Gastroesophageal sphincter (tissue), 4 donors: ENCODE results near the gene PLAC9. TPM values are rescaled to one million over a fixed set of nuclear protein-coding genes. Genes with fewer than 3 reads are reported as not detected.

ENCODE experiments used
- ATAC-seq: fragments of 150-250 bp; one replicate; pipeline ENCODE4 v1.9.1; 2016; ENCODE audit warnings: mild to moderate bottlenecking, moderate library complexity
- H3K27ac ChIP-seq, 4 donors: fragments of 200-600 bp; sonication (generic) in 3 of 4; 1 replicate in 3 of 4; 2 replicates in 1 of 4; pipeline ENCODE4 v1.5.1; 2016 to 2019
- H3K27me3 ChIP-seq: fragments of 200-600 bp; sonication (generic); one replicate; pipeline ENCODE4 v1.5.1; 2019
- H3K36me3 ChIP-seq, 2 donors: fragments of 200-600 bp; sonication (generic); one replicate each; pipeline ENCODE4 v1.5.1; 2019; ENCODE audit warnings: control low read depth in 1 of 2
- H3K4me1 ChIP-seq, 3 donors: fragments of 200-600 bp; sonication (generic); 1 replicate in 2 of 3; 2 replicates in 1 of 3; pipeline ENCODE4 v1.5.1; 2016 to 2019; ENCODE audit warnings: control low read depth in 2 of 3
- H3K4me3 ChIP-seq, 2 donors: fragments of 200-600 bp; sonication (generic); one replicate each; pipeline ENCODE4 v1.5.1; 2019; ENCODE audit warnings: mild to moderate bottlenecking in 1 of 2, moderate library complexity in 1 of 2
- H3K9me3 ChIP-seq, 3 donors: fragments of 200-600 bp; sonication (generic); one replicate each; pipeline ENCODE4 v1.5.1; 2017 to 2019; ENCODE audit warnings: control low read depth in 2 of 3
- EP300 ChIP-seq: sonication (generic); formaldehyde crosslinking; IDR thresholded peaks from one replicate; pipeline ENCODE4 v1.6.1; 2017; ENCODE audit warnings: antibody characterized with exemption, mild to moderate bottlenecking
- POLR2A ChIP-seq, 2 donors: fragments of 450-650 bp; IDR thresholded peaks; one replicate each; pipeline ENCODE4 v1.6.1; 2017; ENCODE audit warnings: antibody characterized with exemption in 2 of 2, mild to moderate bottlenecking in 2 of 2, moderate library complexity in 1 of 2
- POLR2AphosphoS5 ChIP-seq: sonication (generic); formaldehyde crosslinking; IDR thresholded peaks from one replicate; pipeline ENCODE4 v1.6.1; 2017; ENCODE audit warnings: antibody characterized with exemption
- WGBS, 2 donors: methylation state at CpG; one replicate each; pipeline ENCODE4 v1.1.5; 2018; ENCODE audit warnings: low coverage in 1 of 2; 5-methylcytosine and 5-hydroxymethylcytosine counted together
- total RNA-seq, 4 donors: library from RNA; depleted of rRNA; stranded (reverse); fragments of >200 nt; gene quantifications; one replicate each; pipeline ENCODE4 v1.1.0, GENCODE V29; 2016
- TF ChIP-seq, protein P1 (sequence below), 4 experiments: fragments of 200-600 bp in 2 of 4; fragments of 450-650 bp in 2 of 4; sonication (generic) in 1 of 4; IDR thresholded peaks; one replicate each; pipeline ENCODE4 v1.5.1; 2017 to 2019; ENCODE audit warnings: antibody characterized with exemption in 4 of 4, mild to moderate bottlenecking in 2 of 4, moderate library complexity in 2 of 4

The PLAC9 gene
- total RNA-seq, 4 donors from 2014 or later: 21.0 to 34.9 (median 28.9) TPM

DNA sequence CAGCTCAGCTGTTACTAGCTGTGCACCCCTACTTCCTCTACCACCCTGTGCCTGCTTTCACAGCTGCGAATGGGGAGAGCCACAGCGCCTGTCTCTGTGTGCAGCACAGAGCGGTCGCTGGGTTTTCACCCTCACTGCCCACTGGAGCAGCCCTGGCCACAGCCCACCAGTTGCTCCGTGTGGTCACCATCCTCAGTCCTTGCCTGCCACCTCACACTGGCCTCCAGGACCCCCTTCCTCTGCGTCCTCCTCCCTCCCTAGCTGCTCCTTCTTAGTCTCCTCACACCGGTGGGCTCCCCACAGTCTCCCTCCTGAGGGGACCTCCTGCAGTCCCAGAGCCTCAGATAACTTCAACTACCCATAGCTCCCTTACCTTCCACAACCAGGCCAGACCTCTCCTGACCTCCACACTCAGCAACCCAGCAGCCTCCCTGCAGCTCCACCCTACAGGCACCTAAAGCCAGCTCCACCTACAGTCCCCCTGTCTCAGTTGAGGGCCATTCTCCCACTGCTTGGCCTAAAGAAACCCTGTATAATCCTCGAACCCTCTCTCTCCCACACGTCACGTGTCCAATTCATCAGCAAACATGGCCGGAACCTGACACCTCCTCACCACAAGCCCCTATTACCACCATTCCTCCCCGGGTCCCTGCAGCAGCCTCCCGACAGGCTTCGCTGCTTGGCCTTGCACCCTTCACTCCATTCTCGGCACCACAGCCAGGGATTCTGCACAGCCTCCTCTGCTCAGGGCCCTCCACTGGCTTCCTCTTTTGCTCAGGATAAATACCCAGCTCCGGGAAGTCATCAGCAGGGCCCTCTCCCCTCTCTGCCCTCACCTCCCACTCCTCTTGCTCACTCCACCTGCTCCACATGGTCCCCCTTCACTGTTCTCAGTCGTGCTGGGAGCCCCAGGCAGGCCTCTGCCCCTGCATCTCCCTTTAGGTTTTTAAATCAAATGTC, 28.1 kb downstream of the PLAC9 start:
- Histone ChIP-seq H3K4me3 (no peak overlapping the region), H3K27ac (peak overlapping the region in 3 of 4 donors; percentile 75 to 89 (median 78)), H3K9me3 (no peaks in the 10 kb centered on the region), H3K27me3 (no peaks in the 10 kb centered on the region), H3K36me3 (peaks cover 0 to 85% of the 10 kb centered on the region in 2 donors), H3K4me1 (peaks cover 4 to 100% (median 55%) of the 10 kb centered on the region in 3 donors)
- no peak for ATAC-seq
- TF ChIP-seq POLR2A (IDR thresholded peaks at IDR 0.05) (no peak), EP300 (no peak), POLR2AphosphoS5 (no peak)
- TF ChIP-seq, protein P1, sequence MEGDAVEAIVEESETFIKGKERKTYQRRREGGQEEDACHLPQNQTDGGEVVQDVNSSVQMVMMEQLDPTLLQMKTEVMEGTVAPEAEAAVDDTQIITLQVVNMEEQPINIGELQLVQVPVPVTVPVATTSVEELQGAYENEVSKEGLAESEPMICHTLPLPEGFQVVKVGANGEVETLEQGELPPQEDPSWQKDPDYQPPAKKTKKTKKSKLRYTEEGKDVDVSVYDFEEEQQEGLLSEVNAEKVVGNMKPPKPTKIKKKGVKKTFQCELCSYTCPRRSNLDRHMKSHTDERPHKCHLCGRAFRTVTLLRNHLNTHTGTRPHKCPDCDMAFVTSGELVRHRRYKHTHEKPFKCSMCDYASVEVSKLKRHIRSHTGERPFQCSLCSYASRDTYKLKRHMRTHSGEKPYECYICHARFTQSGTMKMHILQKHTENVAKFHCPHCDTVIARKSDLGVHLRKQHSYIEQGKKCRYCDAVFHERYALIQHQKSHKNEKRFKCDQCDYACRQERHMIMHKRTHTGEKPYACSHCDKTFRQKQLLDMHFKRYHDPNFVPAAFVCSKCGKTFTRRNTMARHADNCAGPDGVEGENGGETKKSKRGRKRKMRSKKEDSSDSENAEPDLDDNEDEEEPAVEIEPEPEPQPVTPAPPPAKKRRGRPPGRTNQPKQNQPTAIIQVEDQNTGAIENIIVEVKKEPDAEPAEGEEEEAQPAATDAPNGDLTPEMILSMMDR (IDR thresholded peaks at IDR 0.05): no peak
- 86 to 87% methylated on average over 15 to 17 of the region's 17 CpGs for WGBS, 2 donors

DNA sequence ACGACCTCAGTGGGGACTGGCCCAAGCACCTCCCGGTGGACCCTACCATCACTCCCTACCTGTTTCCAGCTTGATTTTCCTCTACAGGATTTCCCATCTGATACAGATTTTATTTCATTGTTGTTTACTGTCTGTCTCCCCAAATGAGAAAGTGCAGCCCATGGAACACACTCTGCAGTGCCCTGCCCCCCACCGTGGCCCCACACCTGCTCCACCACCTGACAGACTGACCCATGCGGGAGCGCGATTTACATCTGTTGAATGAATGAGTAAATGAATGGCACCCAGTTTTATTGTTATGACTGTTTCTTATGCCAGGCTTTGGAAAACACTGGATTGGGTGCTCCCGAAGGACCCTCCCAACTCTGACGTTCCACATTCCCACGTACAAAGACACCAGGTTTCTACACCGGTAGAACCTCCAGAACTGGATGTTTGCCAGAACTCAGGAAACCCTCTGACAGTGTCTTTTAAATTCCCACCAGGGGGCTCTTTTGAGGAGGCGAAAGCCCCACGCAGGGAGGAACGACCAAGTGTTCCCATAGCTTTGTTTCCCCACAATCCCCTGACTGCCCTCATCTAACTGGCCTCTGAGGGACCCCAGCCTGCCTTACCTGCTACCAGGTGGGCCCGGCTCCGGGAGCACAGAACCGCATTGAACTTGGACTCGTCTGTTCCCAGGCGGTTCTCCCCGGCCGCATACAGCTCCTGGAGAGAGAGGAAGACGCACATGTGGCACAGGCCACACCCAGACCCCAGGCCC, 29.0 kb downstream of the PLAC9 start:
- H3K9me3 ChIP-seq: no peaks in the 10 kb centered on the region
- H3K36me3 ChIP-seq: peaks cover 0 to 83% of the 10 kb centered on the region in 2 donors
- H3K4me1 ChIP-seq: peaks cover 4 to 100% (median 56%) of the 10 kb centered on the region in 3 donors
- 37 to 72% methylated on average over 4 to 14 of the region's 21 CpGs for WGBS, 2 donors
- ATAC-seq: no peak
- TF ChIP-seq POLR2A (IDR thresholded peaks at IDR 0.05): no peak
- TF ChIP-seq, protein P1 (IDR thresholded peaks at IDR 0.05): peak in 2 of 4 experiments; percentile 18 to 24
- TF ChIP-seq EP300: no peak
- TF ChIP-seq POLR2AphosphoS5: no peak
- H3K27me3 ChIP-seq: no peaks in the 10 kb centered on the region
- peak overlapping the region in 3 of 4 donors; percentile 75 to 89 (median 78) for H3K27ac ChIP-seq
- no peak overlapping the region for H3K4me3 ChIP-seq

DNA sequence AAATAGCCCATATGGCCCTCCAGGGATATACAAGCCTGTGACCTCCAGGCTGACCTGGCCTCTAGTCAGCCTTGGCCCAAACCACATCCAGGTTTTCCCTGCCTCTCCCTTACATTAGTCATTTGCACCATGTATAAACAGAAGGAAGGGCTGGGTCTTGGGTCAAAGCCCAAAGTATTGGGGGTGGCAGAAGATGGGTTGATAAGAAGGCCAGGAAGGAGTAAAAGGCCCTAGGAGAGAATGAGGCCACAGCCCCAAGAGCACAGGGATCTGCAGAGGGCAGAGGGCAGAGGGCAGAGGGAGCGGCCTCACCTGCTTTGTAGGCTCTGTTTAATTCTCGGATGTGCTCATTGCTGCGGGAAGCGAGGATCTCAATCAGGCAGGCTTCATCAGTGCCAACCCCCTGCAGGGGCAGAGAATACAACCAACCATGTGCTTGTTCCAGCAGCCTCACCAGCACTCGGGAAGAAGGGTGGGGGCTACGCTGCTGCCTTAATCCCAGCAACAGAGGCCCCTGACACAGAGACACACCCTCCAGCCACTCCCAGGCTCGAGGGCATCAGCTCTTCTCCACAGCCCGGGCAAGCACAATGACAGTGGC, 31.3 kb downstream of the PLAC9 start:
- ATAC-seq: peak; percentile 56
- peak; percentile 75 for TF ChIP-seq POLR2AphosphoS5
- no peak for TF ChIP-seq POLR2A (IDR thresholded peaks at IDR 0.05)
- peak overlapping the region in 3 of 4 donors; percentile 75 to 89 (median 78) for H3K27ac ChIP-seq
- H3K27me3 ChIP-seq: no peaks in the 10 kb centered on the region
- WGBS, 2 donors: 67% methylated on average over 1 of the region's 8 CpGs; no CpG with 5 or more reads in 1 of the 2 donors
- peaks cover 0 to 80% of the 10 kb centered on the region in 2 donors for H3K36me3 ChIP-seq
- H3K9me3 ChIP-seq: no peaks in the 10 kb centered on the region
- H3K4me1 ChIP-seq: peaks cover 0 to 100% (median 59%) of the 10 kb centered on the region in 3 donors
- H3K4me3 ChIP-seq: no peak overlapping the region

DNA sequence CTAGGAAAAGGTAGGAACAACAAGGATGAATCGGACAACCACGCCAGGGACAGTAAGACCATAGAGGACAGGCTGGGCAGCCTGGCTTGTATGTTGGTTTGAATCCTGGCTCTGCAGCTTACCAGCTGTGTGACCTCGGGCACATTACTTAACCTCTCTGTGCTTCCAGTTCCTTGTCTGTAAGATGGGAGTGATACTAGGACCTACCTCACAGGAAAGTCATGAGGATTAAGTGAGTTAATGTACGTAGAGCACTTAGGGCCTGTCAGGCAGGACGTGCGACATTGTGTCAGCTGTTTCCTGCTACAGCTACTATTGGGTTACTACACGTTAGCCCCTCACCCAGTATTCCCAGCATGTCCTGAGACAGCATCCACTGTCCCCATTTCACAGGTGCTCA, 32.1 kb downstream of the PLAC9 start:
- Histone ChIP-seq H3K4me3 (no peak overlapping the region), H3K27ac (peak overlapping the region in 3 of 4 donors; percentile 75 to 89 (median 78)), H3K4me1 (peaks cover 0 to 100% (median 55%) of the 10 kb centered on the region in 3 donors), H3K36me3 (peaks cover 0 to 88% of the 10 kb centered on the region in 2 donors), H3K27me3 (no peaks in the 10 kb centered on the region), H3K9me3 (no peaks in the 10 kb centered on the region)
- 77 to 78% methylated on average over 4 to 7 of the region's 7 CpGs for WGBS, 2 donors
- no peak for ATAC-seq
- TF ChIP-seq, protein P1 (IDR thresholded peaks at IDR 0.05): no peak
- TF ChIP-seq POLR2AphosphoS5: no peak
- no peak for TF ChIP-seq POLR2A (IDR thresholded peaks at IDR 0.05)

DNA sequence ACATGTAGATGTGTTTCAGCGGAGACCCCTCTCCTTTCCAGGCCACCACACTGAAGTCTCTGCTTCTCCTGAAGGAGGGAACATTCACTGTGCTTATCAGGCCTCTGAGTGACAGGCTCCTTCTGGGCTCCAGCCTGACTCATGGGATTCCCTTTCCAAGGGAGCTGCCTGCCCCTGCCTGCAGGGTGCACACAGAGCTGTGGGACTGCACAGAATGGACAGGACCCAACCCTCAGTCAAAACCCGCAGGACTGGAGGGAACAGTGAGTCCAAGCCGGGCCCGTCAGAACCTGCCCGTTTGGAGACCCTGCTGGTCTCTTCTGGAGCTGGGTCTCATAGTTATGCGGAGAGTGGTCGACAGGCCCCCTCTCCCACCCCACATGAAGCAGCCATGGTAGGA, 32.6 kb downstream of the PLAC9 start:
- TF ChIP-seq POLR2A (IDR thresholded peaks at IDR 0.05) (no peak), POLR2AphosphoS5 (no peak), EP300 (no peak)
- TF ChIP-seq, protein P1 (IDR thresholded peaks at IDR 0.05): peak in 1 of 4 experiments; percentile 4
- H3K27ac ChIP-seq: peak overlapping the region in 3 of 4 donors; percentile 75 to 89 (median 78)
- H3K4me1 ChIP-seq: peaks cover 0 to 100% (median 51%) of the 10 kb centered on the region in 3 donors
- H3K4me3 ChIP-seq: no peak overlapping the region
- 80% methylated on average over 1 of the region's 7 CpGs; no CpG with 5 or more reads in 1 of the 2 donors for WGBS, 2 donors
- H3K9me3 ChIP-seq: no peaks in the 10 kb centered on the region
- ATAC-seq: no peak
- no peaks in the 10 kb centered on the region for H3K27me3 ChIP-seq
- H3K36me3 ChIP-seq: peaks cover 0 to 90% of the 10 kb centered on the region in 2 donors
